ENCODE data around the gene CPZ. TPM values are rescaled to one million over a fixed set of nuclear protein-coding genes. Genes with fewer than 3 reads are reported as not detected.

CPZ gene
- total and polyA plus RNA-seq, 7 donors: 0.04 to 0.30 (median 0.08) TPM; not detected in 4

DNA sequence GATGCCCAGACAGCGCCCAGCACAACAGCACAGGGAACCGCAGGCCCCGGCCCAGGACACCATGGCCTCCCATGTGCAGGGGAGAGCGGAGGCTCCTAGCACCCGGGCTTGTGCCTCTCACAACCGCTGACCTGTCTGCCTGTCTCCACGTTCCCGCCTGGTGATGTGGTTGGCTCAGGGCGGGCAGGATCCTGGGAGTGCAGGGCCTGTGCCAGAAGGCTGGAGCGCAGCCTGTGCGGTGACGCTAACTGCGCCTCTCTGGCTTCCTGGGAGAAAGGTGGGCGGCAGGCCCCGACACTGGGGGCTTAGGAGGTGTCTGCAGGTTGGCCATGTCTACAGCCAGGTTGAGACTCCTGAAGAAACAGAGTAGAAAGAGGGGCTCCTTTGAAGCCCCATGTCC, 48.7 kb downstream of the CPZ start:
- WGBS, 3 donors: 84 to 89% (median 86%) methylated on average over 15 of the region's 15 CpGs
- no peak for DNase-seq
- Histone ChIP-seq H3K27ac (no peak overlapping the region), H3K9me3 (no peaks in the 10 kb centered on the region), H3K36me3 (ENCODE audit: insufficient read depth in 1 of 2, low read depth in 1 of 2) (no peaks in the 10 kb centered on the region), H3K4me1 (no peaks in the 10 kb centered on the region), H3K4me3 (no peak overlapping the region), H3K27me3 (ENCODE audit: insufficient read depth in 3 of 3, low read length in 2 of 3) (peaks cover 0 to 9% (median 1%) of the 10 kb centered on the region in 3 donors)
- TF ChIP-seq, protein P1, sequence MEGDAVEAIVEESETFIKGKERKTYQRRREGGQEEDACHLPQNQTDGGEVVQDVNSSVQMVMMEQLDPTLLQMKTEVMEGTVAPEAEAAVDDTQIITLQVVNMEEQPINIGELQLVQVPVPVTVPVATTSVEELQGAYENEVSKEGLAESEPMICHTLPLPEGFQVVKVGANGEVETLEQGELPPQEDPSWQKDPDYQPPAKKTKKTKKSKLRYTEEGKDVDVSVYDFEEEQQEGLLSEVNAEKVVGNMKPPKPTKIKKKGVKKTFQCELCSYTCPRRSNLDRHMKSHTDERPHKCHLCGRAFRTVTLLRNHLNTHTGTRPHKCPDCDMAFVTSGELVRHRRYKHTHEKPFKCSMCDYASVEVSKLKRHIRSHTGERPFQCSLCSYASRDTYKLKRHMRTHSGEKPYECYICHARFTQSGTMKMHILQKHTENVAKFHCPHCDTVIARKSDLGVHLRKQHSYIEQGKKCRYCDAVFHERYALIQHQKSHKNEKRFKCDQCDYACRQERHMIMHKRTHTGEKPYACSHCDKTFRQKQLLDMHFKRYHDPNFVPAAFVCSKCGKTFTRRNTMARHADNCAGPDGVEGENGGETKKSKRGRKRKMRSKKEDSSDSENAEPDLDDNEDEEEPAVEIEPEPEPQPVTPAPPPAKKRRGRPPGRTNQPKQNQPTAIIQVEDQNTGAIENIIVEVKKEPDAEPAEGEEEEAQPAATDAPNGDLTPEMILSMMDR (IDR thresholded peaks at IDR 0.05): no peak
- ATAC-seq: no peak
- intact Hi-C loops (cut with DNase I): no loop called here

DNA sequence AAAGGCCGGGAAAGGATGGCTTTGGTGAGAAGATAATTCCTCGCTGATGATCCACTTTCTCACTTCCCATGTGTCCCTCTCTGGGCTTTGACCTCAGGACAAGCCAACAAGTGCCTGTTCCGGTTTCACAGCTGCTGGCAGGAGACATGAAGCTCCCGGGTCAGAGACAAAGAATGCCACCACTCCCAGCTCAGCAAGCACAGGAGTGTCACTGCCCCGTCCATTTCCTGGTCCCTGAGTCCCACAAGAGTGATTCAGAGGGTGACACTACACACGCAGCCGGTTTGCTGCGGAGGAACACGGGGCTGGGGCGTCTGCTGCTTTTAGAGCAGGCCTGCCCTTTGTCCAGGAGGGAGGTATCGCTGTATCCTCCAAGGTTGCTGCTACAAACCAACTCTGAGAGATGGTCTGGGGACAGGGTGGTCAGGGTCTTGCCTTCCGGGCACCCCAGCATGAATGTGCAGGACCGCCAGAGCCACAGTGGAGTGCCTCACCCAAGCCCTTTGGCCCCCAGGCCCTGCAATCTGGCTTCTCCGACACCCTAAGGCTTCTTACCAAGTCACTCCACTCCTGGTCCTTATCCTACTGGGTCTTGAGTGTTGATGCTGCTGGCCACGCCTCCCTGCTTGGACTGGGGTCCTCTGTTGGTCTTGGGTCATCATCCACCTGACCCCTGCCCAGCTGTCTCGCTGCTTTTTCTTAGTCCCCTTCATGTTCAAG, 49.5 kb downstream of the CPZ start:
- intact Hi-C loops (cut with DNase I): no loop called here
- Histone ChIP-seq H3K27me3 (ENCODE audit: insufficient read depth in 3 of 3, low read length in 2 of 3) (peaks cover 0 to 16% (median 1%) of the 10 kb centered on the region in 3 donors), H3K27ac (no peak overlapping the region), H3K4me3 (no peak overlapping the region), H3K36me3 (ENCODE audit: insufficient read depth in 1 of 2, low read depth in 1 of 2) (no peaks in the 10 kb centered on the region), H3K9me3 (no peaks in the 10 kb centered on the region), H3K4me1 (no peaks in the 10 kb centered on the region)
- TF ChIP-seq, protein P1 (IDR thresholded peaks at IDR 0.05): no peak
- ATAC-seq (no peak), DNase-seq (no peak)
- 76 to 78% (median 76%) methylated on average over 16 of the region's 16 CpGs for WGBS, 3 donors

GRCh38 chr4:8642651-8643321, 50.2 kb downstream of the CPZ start:
- ATAC-seq (no peak), DNase-seq (no peak)
- Histone ChIP-seq H3K36me3 (ENCODE audit: insufficient read depth in 1 of 2, low read depth in 1 of 2) (no peaks in the 10 kb centered on the region), H3K27ac (no peak overlapping the region), H3K4me3 (no peak overlapping the region), H3K27me3 (ENCODE audit: insufficient read depth in 3 of 3, low read length in 2 of 3) (peaks cover 0 to 16% (median 1%) of the 10 kb centered on the region in 3 donors), H3K4me1 (no peaks in the 10 kb centered on the region), H3K9me3 (no peaks in the 10 kb centered on the region)
- WGBS, 3 donors: 69 to 70% (median 70%) methylated on average over 12 of the region's 12 CpGs
- TF ChIP-seq, protein P1 (IDR thresholded peaks at IDR 0.05): no peak
- intact Hi-C loops (cut with DNase I): no loop called here

GRCh38 chr4:8643441-8643840, 50.9 kb downstream of the CPZ start:
- intact Hi-C loops (cut with DNase I): no loop called here
- Histone ChIP-seq H3K36me3 (ENCODE audit: insufficient read depth in 1 of 2, low read depth in 1 of 2) (no peaks in the 10 kb centered on the region), H3K4me3 (no peak overlapping the region), H3K9me3 (no peaks in the 10 kb centered on the region), H3K27ac (no peak overlapping the region), H3K4me1 (no peaks in the 10 kb centered on the region), H3K27me3 (ENCODE audit: insufficient read depth in 3 of 3, low read length in 2 of 3) (peaks cover 0 to 19% (median 1%) of the 10 kb centered on the region in 3 donors)
- TF ChIP-seq, protein P1 (IDR thresholded peaks at IDR 0.05): no peak
- DNase-seq (no peak), ATAC-seq (no peak)
- WGBS, 3 donors: 68 to 73% (median 72%) methylated on average over 6 of the region's 6 CpGs
